ENCODE measurements around the gene ITCH.

DNA sequence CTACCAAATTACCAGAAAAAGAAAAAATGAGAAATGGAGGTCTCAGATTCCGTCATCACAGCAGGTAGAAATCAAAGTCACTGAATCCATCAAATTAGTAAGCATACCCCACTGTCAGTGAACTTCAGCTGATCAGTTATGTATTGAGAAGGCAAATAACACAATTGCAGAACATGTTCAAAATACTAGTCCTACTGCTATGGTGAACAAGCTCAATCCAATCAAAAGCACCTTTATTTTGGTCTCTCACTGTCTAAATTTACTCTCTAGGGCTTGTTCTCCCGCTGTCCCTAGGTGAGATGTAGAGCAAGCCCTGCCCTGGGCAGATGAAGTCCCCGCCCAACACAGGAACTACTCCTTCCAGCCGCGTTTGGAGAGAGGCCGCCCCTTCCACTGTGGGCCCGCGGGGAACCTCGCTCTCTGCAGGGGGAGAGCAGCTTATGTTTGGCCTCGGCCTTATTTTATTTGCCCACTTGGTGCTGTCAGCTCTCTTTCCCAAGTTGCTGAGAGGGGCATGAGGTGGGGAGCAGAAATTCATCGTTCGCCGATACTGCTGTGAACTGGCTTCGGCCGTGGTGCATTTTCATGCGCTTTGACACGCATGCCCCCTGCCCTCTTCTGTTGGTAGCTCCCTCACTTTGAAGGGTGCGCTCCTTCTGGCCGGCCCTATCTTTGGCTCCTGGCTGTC, 181.2 kb downstream of the ITCH start:
- TF ChIP-seq, protein P1, sequence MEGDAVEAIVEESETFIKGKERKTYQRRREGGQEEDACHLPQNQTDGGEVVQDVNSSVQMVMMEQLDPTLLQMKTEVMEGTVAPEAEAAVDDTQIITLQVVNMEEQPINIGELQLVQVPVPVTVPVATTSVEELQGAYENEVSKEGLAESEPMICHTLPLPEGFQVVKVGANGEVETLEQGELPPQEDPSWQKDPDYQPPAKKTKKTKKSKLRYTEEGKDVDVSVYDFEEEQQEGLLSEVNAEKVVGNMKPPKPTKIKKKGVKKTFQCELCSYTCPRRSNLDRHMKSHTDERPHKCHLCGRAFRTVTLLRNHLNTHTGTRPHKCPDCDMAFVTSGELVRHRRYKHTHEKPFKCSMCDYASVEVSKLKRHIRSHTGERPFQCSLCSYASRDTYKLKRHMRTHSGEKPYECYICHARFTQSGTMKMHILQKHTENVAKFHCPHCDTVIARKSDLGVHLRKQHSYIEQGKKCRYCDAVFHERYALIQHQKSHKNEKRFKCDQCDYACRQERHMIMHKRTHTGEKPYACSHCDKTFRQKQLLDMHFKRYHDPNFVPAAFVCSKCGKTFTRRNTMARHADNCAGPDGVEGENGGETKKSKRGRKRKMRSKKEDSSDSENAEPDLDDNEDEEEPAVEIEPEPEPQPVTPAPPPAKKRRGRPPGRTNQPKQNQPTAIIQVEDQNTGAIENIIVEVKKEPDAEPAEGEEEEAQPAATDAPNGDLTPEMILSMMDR (IDR thresholded peaks at IDR 0.05): no peak
- TF ChIP-seq POLR2A (IDR thresholded peaks at IDR 0.05; ENCODE audit: low read depth): no peak
- TF ChIP-seq EP300 (IDR thresholded peaks at IDR 0.05): no peak
